OCI-LY7 (cell line): ENCODE results near the gene GSTK1. TPM values are rescaled to one million over a fixed set of nuclear protein-coding genes. Genes with fewer than 3 reads are reported as not detected.

Experiments used
- BruUV-seq: library from RNA; stranded (reverse); fragments of 400-500 nt; replicated peaks from 2 replicates; lab custom pipeline; 2021; lab: Mats Ljungman, UMichigan
- CTCF ChIA-PET: fragments of 300-600 bp; sonication (Branson Sonifier 250); formaldehyde crosslinking; loops from one replicate; lab custom pipeline; 2022; ENCODE audit warnings: antibody characterized with exemption; ENCODE audit not compliant: unreplicated experiment; lab: Charles Lee
- POLR2A ChIA-PET: fragments of 300-600 bp; sonication (Branson Sonifier 250); formaldehyde crosslinking; loops from one replicate; lab custom pipeline; 2022; ENCODE audit warnings: antibody characterized with exemption; lab: Charles Lee
- DNase-seq: peaks from one replicate; pipeline ENCODE4 v3.0.0-alpha.2; 2015; ENCODE audit warnings: low spot score
- H2AFZ ChIP-seq: fragments of 200-600 bp; sonication (generic), shearing (Covaris generic); 2 replicates; pipeline ENCODE4 v1.6.1; 2014; ENCODE audit warnings: mild to moderate bottlenecking, antibody characterized with exemption, low read length, moderate library complexity
- H3K27ac ChIP-seq: fragments of 200-600 bp; sonication (generic); 2 replicates; pipeline ENCODE4 v1.5.1; 2014; ENCODE audit warnings: mixed run types, low read depth, mild to moderate bottlenecking, moderate library complexity, low read length, inconsistent platforms; ENCODE audit not compliant: poor library complexity, severe bottlenecking
- H3K36me3 ChIP-seq: fragments of 200-600 bp; sonication (generic); 2 replicates; pipeline ENCODE4 v1.6.1; 2014; ENCODE audit warnings: mild to moderate bottlenecking, antibody characterized with exemption, low read length, moderate library complexity, mixed read lengths; ENCODE audit not compliant: insufficient read depth
- H3K4me1 ChIP-seq: fragments of 200-600 bp; sonication (generic); 2 replicates; pipeline ENCODE4 v1.5.1; 2014; ENCODE audit warnings: mild to moderate bottlenecking, low read length; ENCODE audit not compliant: insufficient read depth, poor library complexity, severe bottlenecking
- H3K4me2 ChIP-seq: fragments of 200-600 bp; sonication (generic); 2 replicates; pipeline ENCODE4 v1.6.1; 2014; ENCODE audit warnings: mild to moderate bottlenecking, low read length
- H3K4me3 ChIP-seq: fragments of 200-600 bp; sonication (generic); 2 replicates; pipeline ENCODE4 v1.5.1; 2014; ENCODE audit warnings: mild to moderate bottlenecking, low read depth, low read length; ENCODE audit not compliant: poor library complexity, severe bottlenecking
- H3K79me2 ChIP-seq: fragments of 200-600 bp; sonication (generic); 2 replicates; pipeline ENCODE4 v1.6.1; 2016; ENCODE audit warnings: low read depth, mild to moderate bottlenecking, low read length, moderate library complexity, mixed read lengths; ENCODE audit not compliant: insufficient read depth
- H3K9me2 ChIP-seq: fragments of 200-600 bp; sonication (generic); 2 replicates; pipeline ENCODE4 v1.6.1; 2016; ENCODE audit warnings: mild to moderate bottlenecking, low read length, mixed read lengths; ENCODE audit not compliant: insufficient read depth
- H3K9me3 ChIP-seq: fragments of 200-600 bp; sonication (generic); 2 replicates; pipeline ENCODE4 v1.6.1; 2014; ENCODE audit warnings: mild to moderate bottlenecking, mixed run types, low read length, mixed read lengths
- H4K20me1 ChIP-seq: fragments of 200-600 bp; sonication (generic); 2 replicates; pipeline ENCODE4 v1.6.1; 2014; ENCODE audit warnings: mild to moderate bottlenecking, antibody characterized with exemption, low read length, moderate library complexity, mixed read lengths; ENCODE audit not compliant: insufficient read depth
- CTCF ChIP-seq: fragments of 200-600 bp; sonication (generic); conservative IDR thresholded peaks from 2 replicates; pipeline ENCODE4 v1.5.1; 2014; ENCODE audit warnings: mild to moderate bottlenecking, antibody characterized with exemption, low read length, moderate library complexity, mixed read lengths
- EZH2phosphoT487 ChIP-seq: fragments of 200-600 bp; sonication (generic); IDR thresholded peaks from 2 replicates; pipeline ENCODE4 v1.6.1; 2018; ENCODE audit warnings: low read depth, borderline replicate concordance, mild to moderate bottlenecking, mixed run types, antibody characterized with exemption, low read length, moderate library complexity, mixed read lengths
- intact Hi-C: fragments of 100-400 bp; cut with micrococcal nuclease; formaldehyde crosslinking; loops from one replicate; pipeline ENCODE4 v1.10.0; 2022; ENCODE audit not compliant: unreplicated experiment
- total RNA-seq, 2 experiments: library from RNA; depleted of rRNA in 1 of 2; stranded (reverse); fragments of >200 nt in 1 of 2; shearing (Covaris generic) in 1 of 2; gene quantifications; 2 replicates each; pipeline ENCODE4 v1.2.3, GENCODE V29; 2014 to 2022

The GSTK1 gene
- total RNA-seq, 2 experiments from 2014 or later = 37.8 to 41.6 TPM

GRCh38 chr7:143221737-143222136 is 41.5 kb upstream of the GSTK1 start, which contains the start of gene TAS2R40:
TAS2R40 (plus strand) TSS chr7:143222037; CDS start chr7:143222079, 42 bp downstream.
- H3K4me3 ChIP-seq = no peak within 1 kb of the TSS
- no peak for DNase-seq
- ChIA-PET POLR2A (no interaction called here), CTCF (no interaction called here)
- intact Hi-C loops = no loop called here
- H3K27ac ChIP-seq = no peak within 1 kb of the TSS
- H3K4me1 ChIP-seq = no peaks in the 10 kb centered on the region
- H3K79me2 ChIP-seq = no peaks in the 10 kb centered on the region
- H3K9me2 ChIP-seq = no peaks in the 10 kb centered on the region
- TF ChIP-seq CTCF (no peak), EZH2phosphoT487 (no peak)
- no peaks in the 10 kb centered on the region for H3K36me3 ChIP-seq
- no peak within 1 kb of the TSS for H3K4me2 ChIP-seq
- H4K20me1 ChIP-seq = no peaks in the 10 kb centered on the region
- no peak within 1 kb of the TSS for H2AFZ ChIP-seq
- no TSS peak for BruUV-seq
- H3K9me3 ChIP-seq = no peaks in the 10 kb centered on the region

GRCh38 chr7:143222782-143223181 is 40.5 kb upstream of the GSTK1 start:
- Histone ChIP-seq H3K9me2 (no peaks in the 10 kb centered on the region), H3K4me3 (no peak overlapping the region), H3K79me2 (no peaks in the 10 kb centered on the region), H3K27ac (no peak overlapping the region), H3K4me1 (no peaks in the 10 kb centered on the region), H3K36me3 (no peaks in the 10 kb centered on the region), H3K9me3 (no peaks in the 10 kb centered on the region), H3K4me2 (no peak overlapping the region), H4K20me1 (no peaks in the 10 kb centered on the region), H2AFZ (no peak overlapping the region)
- TF ChIP-seq CTCF (no peak), EZH2phosphoT487 (no peak)
- intact Hi-C loops = no loop called here
- ChIA-PET CTCF (no interaction called here), POLR2A (interaction anchor here (0.6 kb wide), 1 partner anchor 591 kb away, joined by 3 read pairs; no protein-coding TSS in a partner anchor)
- no peak for DNase-seq
- no TSS peak for BruUV-seq

- no peak for DNase-seq
- Histone ChIP-seq H3K4me2 (no peak overlapping the region), H4K20me1 (no peaks in the 10 kb centered on the region), H2AFZ (no peak overlapping the region), H3K9me2 (no peaks in the 10 kb centered on the region), H3K79me2 (no peaks in the 10 kb centered on the region), H3K4me3 (no peak overlapping the region), H3K27ac (no peak overlapping the region), H3K4me1 (no peaks in the 10 kb centered on the region), H3K9me3 (no peaks in the 10 kb centered on the region), H3K36me3 (no peaks in the 10 kb centered on the region)
- intact Hi-C loops = no loop called here
- BruUV-seq = no TSS peak
- ChIA-PET POLR2A (interaction anchor here (0.6 to 0.7 kb wide), 3 partner anchors 9 to 247 kb away, joined by 3 to 5 read pairs (median 4); no protein-coding TSS in a partner anchor), CTCF (interaction anchor here (0.7 kb wide), 1 partner anchor 8 kb away, joined by 3 read pairs; no protein-coding TSS in a partner anchor)
- TF ChIP-seq CTCF (no peak), EZH2phosphoT487 (no peak)
These were observed 39.5 kb upstream of the GSTK1 start for GRCh38 chr7:143223784-143224183.
